HG02588 (cell line): ENCODE data around the gene POR.
"Not testable (repeated sequence)": the region's sequence is repeated elsewhere in the genome, so short reads cannot be mapped to it uniquely, and the experiment has no call there.

Experiments
- ATAC-seq: cut with Tn5 transposase; IDR thresholded peaks from one replicate; pipeline ENCODE4 v1.9.1; 2021; ENCODE audit warnings: mild to moderate bottlenecking, moderate library complexity; ENCODE audit not compliant: unreplicated experiment

POR gene

GRCh38 chr7:76016191-76016947 lies 101.4 kb downstream of the POR start:
- ATAC-seq, result no peak

GRCh38 chr7:76018520-76018919 lies 103.6 kb downstream of the POR start:
- ATAC-seq, result not testable (repeated sequence)

- ATAC-seq, result no peak
These were observed 105.2 kb downstream of the POR start for GRCh38 chr7:76020031-76020714.

DNA sequence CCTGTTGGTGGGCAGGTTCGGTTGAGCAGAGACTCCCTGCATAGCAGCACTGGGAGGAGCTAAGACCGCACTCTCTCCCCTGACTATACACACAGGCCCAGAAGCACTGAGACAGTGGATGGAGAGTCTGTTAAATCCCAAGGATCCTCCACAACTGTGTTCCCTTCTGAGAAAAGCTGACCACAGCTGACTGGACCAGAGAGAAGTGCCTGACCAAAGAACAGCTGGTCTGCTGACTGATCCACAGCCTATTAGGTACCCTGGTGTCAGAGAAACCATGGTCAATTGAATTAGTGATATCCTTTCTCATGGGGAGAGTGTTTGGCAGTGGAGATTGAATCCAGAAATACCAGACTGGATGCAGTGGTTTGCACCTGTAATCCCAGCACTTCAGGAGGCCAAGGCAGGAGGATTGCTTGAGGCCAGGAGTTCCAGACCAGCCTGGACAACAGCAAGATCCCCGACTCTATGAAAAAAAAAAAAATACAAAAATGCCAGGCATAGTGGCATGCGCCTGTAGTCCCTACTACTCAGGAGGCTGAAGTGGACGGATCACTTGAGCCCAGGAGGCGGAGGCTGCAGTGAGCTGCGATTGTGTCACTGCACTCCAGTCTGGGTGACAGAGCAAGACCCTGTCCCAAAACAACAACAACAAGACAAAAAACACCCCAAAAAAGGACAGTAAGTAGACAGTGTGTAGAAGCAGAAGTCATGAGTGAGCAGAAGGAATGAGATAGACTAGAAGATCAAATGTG lies 107.2 kb downstream of the POR start:
- no peak for ATAC-seq

- ATAC-seq, result no peak
These were observed 108.0 kb downstream of the POR start for GRCh38 chr7:76023002-76023401.

GRCh38 chr7:76029682-76030081 lies 114.7 kb downstream of the POR start:
- ATAC-seq, result not testable (repeated sequence)

DNA sequence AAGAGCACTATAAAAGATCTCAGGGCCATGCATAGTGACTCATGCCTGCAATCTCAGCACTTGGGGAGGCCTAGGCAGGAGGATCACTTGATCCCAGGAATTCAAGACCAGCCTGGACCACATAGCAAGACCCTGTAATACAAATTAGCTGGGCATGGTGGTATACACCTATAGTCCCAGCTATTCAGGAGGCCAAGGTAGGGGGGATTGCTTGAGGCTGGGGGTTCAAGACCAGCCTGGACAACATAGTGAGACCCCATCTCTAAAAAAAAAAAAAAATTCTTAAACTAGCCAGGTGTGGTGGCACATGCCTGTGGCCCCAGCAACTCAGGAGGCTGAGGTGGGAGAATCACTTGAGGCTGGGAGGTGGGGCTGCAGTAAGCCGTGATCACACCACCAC lies 117.0 kb downstream of the POR start:
- ATAC-seq, result no peak
